ENCODE measurements around the gene BRICD5.

The BRICD5 gene

DNA sequence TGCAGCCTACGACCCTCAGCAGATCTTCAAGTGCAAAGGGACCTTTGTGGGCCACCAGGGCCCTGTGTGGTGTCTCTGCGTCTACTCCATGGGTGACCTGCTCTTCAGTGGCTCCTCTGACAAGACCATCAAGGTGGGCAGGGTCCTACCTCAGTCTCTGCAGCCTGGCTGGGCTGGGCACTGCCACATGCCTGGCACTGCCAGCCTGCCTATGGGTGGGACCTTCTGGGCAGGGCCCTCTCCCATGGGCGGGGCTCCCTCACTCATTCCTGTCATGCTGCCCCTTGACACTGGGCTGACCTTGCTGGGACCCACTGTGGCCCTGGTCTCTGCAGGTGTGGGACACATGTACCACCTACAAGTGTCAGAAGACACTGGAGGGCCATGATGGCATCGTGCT lies 36.7 kb downstream of the BRICD5 start:
- no peaks in the 10 kb centered on the region for H3K9me3 ChIP-seq (ENCODE audit: control insufficient read depth, insufficient read depth, low read length)
- no peak overlapping the region for H3K4me3 ChIP-seq (ENCODE audit: low read depth, low read length)
- H3K27me3 ChIP-seq (ENCODE audit: control insufficient read depth, insufficient read depth, low read length), result no peaks in the 10 kb centered on the region
- no peaks in the 10 kb centered on the region for H3K4me1 ChIP-seq (ENCODE audit: control insufficient read depth, insufficient read depth, low read length)
- H3K9ac ChIP-seq (ENCODE audit: low read depth, low read length), result no peak overlapping the region
- peaks cover 56% of the 10 kb centered on the region for H3K36me3 ChIP-seq (ENCODE audit: control insufficient read depth, insufficient read depth, low read length)

DNA sequence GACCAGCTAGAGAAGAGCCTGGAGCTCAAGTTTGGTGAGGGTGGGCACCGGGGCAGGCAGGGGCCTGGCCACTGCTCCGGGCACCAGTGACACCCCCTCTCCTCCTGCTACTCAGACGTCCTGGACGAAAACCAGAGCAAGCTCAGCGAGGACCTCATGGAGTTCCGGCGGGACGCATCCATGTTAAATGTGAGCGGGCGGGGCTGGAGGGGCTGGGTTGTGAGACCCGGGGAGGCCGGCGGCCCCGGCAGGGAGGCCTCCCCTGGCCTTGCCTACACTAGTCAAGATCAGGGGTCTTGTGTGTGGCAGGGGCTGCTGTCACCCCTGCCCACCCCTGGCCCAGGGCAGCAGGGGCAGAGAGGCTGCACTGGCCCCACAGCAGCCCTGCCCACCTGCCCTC lies 37.3 kb downstream of the BRICD5 start:
- Histone ChIP-seq H3K9me3 (ENCODE audit: control insufficient read depth, insufficient read depth, low read length) (no peaks in the 10 kb centered on the region), H3K9ac (ENCODE audit: low read depth, low read length) (no peak overlapping the region), H3K4me3 (ENCODE audit: low read depth, low read length) (no peak overlapping the region), H3K4me1 (ENCODE audit: control insufficient read depth, insufficient read depth, low read length) (no peaks in the 10 kb centered on the region), H3K27me3 (ENCODE audit: control insufficient read depth, insufficient read depth, low read length) (no peaks in the 10 kb centered on the region), H3K36me3 (ENCODE audit: control insufficient read depth, insufficient read depth, low read length) (peaks cover 58% of the 10 kb centered on the region)

DNA sequence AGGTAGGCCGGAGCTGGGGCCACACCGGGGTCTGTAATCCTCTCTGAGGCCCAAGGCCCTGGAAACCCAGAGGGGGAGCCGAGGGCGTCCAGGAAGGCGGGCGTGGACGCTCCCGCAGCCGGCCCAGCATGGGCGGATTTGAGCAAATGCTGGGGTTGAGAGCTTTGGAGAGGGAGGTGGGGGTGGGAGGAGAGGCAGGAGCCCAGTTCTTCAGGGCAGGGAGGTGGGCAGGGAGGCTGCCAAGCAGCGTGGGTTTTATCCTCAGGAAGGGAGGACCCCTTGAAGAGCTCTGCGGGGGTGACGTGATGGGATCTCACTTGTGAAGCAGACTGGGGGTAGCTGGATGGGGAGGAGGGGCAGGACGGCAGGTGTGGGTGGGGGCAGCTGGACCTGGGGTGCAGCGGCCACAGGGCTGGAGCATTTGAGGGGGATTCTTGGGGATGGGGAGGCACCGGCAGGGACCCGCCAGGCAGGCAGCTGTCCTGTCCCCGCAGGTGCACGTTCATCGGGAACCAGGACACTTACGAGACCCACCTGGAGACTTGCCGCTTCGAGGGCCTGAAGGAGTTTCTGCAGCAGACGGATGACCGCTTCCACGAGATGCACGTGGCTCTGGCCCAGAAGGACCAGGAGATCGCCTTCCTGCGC lies 37.9 kb downstream of the BRICD5 start:
- Histone ChIP-seq H3K4me3 (ENCODE audit: low read depth, low read length) (no peak overlapping the region), H3K9ac (ENCODE audit: low read depth, low read length) (no peak overlapping the region), H3K27me3 (ENCODE audit: control insufficient read depth, insufficient read depth, low read length) (no peaks in the 10 kb centered on the region), H3K36me3 (ENCODE audit: control insufficient read depth, insufficient read depth, low read length) (peaks cover 64% of the 10 kb centered on the region), H3K4me1 (ENCODE audit: control insufficient read depth, insufficient read depth, low read length) (no peaks in the 10 kb centered on the region), H3K9me3 (ENCODE audit: control insufficient read depth, insufficient read depth, low read length) (no peaks in the 10 kb centered on the region)

DNA sequence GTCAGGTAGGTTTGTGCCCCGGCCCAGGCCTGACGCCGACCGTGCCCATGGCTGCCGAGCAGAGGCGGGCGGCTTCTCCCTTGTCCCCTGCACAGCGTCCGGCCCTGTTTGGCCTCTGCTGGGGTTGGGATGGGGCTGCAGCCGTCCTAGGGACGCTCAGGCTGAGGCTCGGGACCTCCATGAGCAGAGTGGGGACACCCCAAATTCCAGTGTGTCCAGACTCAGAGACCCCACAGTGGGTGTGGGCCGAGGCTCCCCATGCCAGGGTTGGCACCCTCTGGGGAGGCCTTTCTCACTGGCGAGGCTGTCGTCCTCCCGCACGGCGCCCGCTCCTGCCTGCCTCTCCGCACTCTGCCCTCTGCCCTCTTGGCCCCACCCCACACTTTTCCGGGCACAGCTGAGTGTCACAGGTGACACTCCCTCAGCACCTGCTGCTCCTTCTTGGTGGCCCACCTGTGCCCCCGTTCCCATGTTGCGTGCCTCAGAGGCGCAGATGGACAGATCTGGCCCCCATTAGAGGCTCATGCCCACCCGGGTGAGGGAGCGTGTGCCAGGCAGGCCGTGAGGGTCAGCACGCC lies 39.0 kb downstream of the BRICD5 start:
- Histone ChIP-seq H3K4me3 (ENCODE audit: low read depth, low read length) (no peak overlapping the region), H3K9ac (ENCODE audit: low read depth, low read length) (no peak overlapping the region), H3K27me3 (ENCODE audit: control insufficient read depth, insufficient read depth, low read length) (no peaks in the 10 kb centered on the region), H3K36me3 (ENCODE audit: control insufficient read depth, insufficient read depth, low read length) (peaks cover 68% of the 10 kb centered on the region), H3K9me3 (ENCODE audit: control insufficient read depth, insufficient read depth, low read length) (no peaks in the 10 kb centered on the region), H3K4me1 (ENCODE audit: control insufficient read depth, insufficient read depth, low read length) (no peaks in the 10 kb centered on the region)

DNA sequence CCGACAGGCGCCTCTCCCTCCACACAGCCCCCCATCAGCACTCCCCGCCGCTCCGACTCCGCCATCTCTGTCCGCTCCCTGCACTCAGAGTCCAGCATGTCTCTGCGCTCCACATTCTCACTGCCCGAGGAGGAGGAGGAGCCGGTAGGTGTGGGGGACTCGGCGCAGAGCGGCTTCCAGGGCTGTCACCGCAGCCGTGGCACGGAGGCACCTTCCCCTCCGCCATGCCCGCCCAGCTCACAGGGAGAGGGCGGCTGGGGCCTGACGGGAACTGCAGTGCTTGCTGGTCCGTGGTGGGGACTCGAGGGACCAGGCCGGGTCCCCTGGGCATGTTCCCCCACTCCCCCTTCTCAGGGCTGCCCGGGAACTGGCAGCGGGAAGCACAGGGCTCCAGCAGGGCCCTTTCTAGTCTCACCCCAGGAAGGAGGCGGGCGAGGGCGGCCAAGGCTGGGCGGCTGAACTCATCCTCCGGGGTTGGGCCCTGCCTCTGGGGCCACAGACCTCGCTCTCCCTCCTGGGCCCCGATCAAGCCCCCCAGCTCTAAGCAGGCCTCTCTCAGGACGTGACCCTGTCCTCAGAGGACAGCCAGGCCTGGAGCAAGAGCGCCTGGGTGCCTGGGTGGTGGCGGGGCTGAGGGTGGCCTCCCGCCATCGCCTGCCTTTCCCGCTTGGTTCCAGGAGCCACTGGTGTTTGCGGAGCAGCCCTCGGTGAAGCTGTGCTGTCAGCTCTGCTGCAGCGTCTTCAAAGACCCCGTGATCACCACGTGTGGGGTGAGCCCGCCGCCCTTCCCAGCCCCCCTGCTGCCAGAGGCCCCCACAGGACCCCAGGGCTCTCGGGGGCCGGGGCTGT lies 39.9 kb downstream of the BRICD5 start:
- H3K27me3 ChIP-seq (ENCODE audit: control insufficient read depth, insufficient read depth, low read length), result no peaks in the 10 kb centered on the region
- no peak overlapping the region for H3K4me3 ChIP-seq (ENCODE audit: low read depth, low read length)
- no peaks in the 10 kb centered on the region for H3K4me1 ChIP-seq (ENCODE audit: control insufficient read depth, insufficient read depth, low read length)
- no peaks in the 10 kb centered on the region for H3K9me3 ChIP-seq (ENCODE audit: control insufficient read depth, insufficient read depth, low read length)
- H3K36me3 ChIP-seq (ENCODE audit: control insufficient read depth, insufficient read depth, low read length), result peaks cover 67% of the 10 kb centered on the region
- no peak overlapping the region for H3K9ac ChIP-seq (ENCODE audit: low read depth, low read length)

DNA sequence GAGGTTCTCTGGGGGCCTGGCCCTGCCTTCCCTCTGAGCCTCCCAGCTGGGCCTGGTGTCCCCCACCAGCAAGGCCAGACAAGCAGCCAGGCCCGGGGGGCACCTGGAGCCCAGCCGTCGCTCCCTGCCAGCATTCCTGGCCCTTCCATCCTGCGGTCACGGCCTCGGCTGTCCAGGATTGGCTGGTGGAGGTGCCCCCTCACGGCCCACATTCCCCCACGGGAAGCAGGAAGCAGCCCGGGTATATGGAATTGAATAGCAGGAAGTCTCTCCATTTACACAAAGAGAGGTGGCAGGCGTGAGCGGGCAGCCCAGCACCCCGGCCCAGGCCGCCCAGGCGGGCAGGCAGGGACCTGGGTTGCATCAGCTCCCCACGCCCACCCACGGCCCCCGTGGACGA lies 40.6 kb downstream of the BRICD5 start:
- no peak overlapping the region for H3K9ac ChIP-seq (ENCODE audit: low read depth, low read length)
- no peaks in the 10 kb centered on the region for H3K4me1 ChIP-seq (ENCODE audit: control insufficient read depth, insufficient read depth, low read length)
- H3K36me3 ChIP-seq (ENCODE audit: control insufficient read depth, insufficient read depth, low read length), result peaks cover 65% of the 10 kb centered on the region

DNA sequence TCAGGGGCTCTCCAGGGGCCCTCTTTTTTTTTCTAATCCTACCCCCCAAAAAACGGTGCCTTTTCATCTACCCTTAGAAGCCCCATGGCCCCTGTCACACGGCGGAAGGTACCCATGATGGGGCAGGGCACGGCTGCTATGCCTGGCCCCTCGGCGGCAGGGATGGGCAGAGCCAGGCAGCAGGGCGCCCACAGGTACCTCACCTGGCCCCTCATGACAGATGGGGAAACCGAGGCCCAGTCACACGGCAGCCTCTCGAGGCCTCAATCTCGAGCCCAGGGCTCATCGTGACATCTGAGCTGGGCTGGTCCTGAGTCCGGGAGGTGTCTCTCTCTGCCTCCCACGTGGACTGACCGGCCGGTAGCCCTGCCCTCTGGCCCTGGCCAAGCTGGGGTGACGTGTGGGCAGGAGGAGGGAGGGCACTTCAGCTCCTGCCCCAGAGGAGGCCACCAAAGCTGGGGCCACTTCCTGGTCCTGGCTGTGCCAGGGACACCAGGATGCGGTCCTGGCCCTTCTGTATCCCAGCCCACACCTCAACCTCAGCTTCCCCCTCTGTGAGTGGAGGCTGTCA lies 43.5 kb downstream of the BRICD5 start:
- Histone ChIP-seq H3K4me3 (ENCODE audit: low read depth, low read length) (no peak overlapping the region), H3K9ac (ENCODE audit: low read depth, low read length) (no peak overlapping the region), H3K27me3 (ENCODE audit: control insufficient read depth, insufficient read depth, low read length) (no peaks in the 10 kb centered on the region), H3K4me1 (ENCODE audit: control insufficient read depth, insufficient read depth, low read length) (no peaks in the 10 kb centered on the region), H3K9me3 (ENCODE audit: control insufficient read depth, insufficient read depth, low read length) (no peaks in the 10 kb centered on the region), H3K36me3 (ENCODE audit: control insufficient read depth, insufficient read depth, low read length) (peaks cover 54% of the 10 kb centered on the region)

More for the DNA sequence above, 40.6 kb downstream of the BRICD5 start:
- H3K9me3 ChIP-seq (ENCODE audit: control insufficient read depth, insufficient read depth, low read length), result no peaks in the 10 kb centered on the region
- no peak overlapping the region for H3K4me3 ChIP-seq (ENCODE audit: low read depth, low read length)
- no peaks in the 10 kb centered on the region for H3K27me3 ChIP-seq (ENCODE audit: control insufficient read depth, insufficient read depth, low read length)

DNA sequence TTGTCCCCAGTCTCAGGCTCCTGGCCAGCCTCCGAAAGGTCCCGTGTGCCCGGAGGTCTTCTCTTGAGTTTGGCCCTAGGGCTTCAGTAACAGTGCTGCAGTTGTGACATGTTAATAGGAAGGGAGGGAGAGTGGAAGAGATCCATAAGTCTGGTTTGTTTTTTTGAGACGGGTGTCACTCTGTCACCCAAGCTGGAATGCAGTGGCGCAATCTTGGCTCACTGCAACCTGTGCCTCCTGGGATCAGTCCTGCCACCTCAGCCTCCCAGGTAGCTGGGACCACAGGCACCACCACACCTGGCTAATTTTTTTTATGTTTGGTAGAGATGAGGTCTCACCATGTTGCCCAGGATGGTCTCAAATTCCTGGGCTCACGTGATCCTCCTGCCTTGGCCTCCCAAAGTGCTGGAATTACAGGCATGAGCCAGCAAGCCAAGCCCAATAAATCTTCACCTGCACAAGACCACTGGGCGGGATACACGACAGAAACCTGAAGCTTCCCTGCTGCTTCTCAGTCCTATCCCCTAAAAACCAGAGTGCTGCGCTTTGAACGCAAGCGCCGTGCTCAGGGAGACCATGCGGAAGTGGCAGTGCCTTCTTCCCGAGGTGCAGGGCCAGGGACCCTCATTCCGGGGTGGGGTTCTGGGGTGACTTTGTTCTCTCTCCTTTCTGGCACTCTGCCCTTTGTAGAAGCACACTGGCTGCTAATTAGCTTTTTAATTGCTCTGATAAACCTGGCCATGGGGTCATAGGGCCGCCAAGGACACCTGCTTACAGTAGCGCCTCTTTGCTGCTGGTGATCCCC lies 44.2 kb downstream of the BRICD5 start:
- no peaks in the 10 kb centered on the region for H3K9me3 ChIP-seq (ENCODE audit: control insufficient read depth, insufficient read depth, low read length)
- peaks cover 48% of the 10 kb centered on the region for H3K36me3 ChIP-seq (ENCODE audit: control insufficient read depth, insufficient read depth, low read length)
- H3K4me3 ChIP-seq (ENCODE audit: low read depth, low read length), result no peak overlapping the region
- H3K9ac ChIP-seq (ENCODE audit: low read depth, low read length), result no peak overlapping the region
- no peaks in the 10 kb centered on the region for H3K4me1 ChIP-seq (ENCODE audit: control insufficient read depth, insufficient read depth, low read length)
- no peaks in the 10 kb centered on the region for H3K27me3 ChIP-seq (ENCODE audit: control insufficient read depth, insufficient read depth, low read length)

DNA sequence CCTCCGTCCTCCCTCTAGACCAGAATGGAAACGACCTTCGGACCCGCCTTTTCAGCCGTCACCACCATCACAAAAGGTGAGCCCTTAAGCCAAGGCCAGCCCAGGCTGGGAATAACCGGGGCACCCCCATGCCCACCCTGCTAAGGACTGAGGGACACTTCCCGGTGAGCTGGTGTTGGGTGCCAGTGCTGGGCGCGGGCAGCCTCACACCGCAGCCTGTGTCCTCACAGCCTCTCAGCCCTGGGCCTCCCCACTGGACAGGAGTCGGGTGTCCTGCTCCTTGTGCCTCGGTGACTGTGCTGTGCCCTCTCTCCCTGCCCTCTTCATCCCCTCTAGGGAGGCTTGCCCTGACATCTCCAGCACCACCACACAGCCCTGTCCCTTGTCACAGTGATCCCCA lies 44.8 kb downstream of the BRICD5 start:
- Histone ChIP-seq H3K9me3 (ENCODE audit: control insufficient read depth, insufficient read depth, low read length) (no peaks in the 10 kb centered on the region), H3K4me3 (ENCODE audit: low read depth, low read length) (no peak overlapping the region), H3K36me3 (ENCODE audit: control insufficient read depth, insufficient read depth, low read length) (peaks cover 43% of the 10 kb centered on the region), H3K27me3 (ENCODE audit: control insufficient read depth, insufficient read depth, low read length) (no peaks in the 10 kb centered on the region), H3K9ac (ENCODE audit: low read depth, low read length) (no peak overlapping the region), H3K4me1 (ENCODE audit: control insufficient read depth, insufficient read depth, low read length) (no peaks in the 10 kb centered on the region)

DNA sequence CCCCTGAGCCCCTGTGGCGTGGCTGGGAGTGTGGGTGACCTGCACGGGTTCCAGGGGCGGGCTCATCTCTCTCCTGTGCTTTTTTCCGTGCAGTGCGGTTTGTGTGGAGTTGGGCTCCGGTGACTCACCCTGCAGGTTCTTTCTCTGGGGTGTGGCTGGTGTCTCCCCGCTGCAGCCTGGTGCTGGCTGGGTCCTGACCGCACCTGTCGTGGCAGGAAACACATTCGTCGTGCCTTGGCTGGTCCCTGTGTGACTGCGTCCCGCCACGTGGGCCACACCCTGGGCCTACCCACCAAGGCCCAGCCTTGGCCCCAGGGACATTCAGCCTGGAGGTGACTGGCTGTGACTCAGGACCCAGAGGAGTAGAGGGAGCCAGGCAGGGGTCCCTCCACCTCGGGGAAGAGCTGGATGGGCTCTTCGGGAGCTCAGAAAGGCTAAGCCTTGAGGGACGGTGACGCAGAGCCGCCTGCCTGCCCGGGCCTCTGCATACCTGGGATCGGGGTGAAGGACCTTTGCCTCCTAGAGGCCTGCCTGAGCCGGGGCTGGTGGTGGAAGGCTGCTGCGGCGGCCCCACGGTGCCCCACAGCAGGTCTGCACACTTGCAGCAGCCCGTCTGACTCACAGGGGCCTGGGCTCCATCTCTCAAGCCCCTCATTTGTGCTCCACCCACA lies 47.3 kb downstream of the BRICD5 start:
- Histone ChIP-seq H3K4me3 (ENCODE audit: low read depth, low read length) (no peak overlapping the region), H3K36me3 (ENCODE audit: control insufficient read depth, insufficient read depth, low read length) (peaks cover 34% of the 10 kb centered on the region), H3K9me3 (ENCODE audit: control insufficient read depth, insufficient read depth, low read length) (no peaks in the 10 kb centered on the region), H3K4me1 (ENCODE audit: control insufficient read depth, insufficient read depth, low read length) (peaks cover 5% of the 10 kb centered on the region), H3K9ac (ENCODE audit: low read depth, low read length) (no peak overlapping the region), H3K27me3 (ENCODE audit: control insufficient read depth, insufficient read depth, low read length) (no peaks in the 10 kb centered on the region)

DNA sequence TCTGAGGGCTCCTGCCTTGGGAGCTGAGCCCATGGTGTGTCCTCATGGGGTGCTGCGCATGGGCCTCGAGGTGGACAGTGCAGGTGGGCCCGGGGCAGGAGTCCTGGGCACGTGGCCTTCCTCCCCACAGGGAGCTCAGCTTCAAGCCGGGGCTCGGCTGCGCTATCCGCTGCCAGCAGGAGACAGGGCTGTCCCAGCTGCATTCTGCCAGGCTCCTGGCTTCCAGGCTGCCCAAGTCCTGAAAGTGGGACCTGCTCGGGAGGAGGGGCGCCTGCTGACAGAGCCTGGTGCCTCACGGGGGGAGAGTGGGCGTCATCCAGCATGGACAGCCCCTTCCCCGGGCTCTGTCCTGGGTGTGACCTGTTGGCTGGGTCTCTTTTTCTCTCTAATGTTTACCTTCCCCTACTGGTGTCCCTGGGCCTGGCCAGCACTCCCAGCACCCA lies 48.0 kb downstream of the BRICD5 start:
- no peak overlapping the region for H3K4me3 ChIP-seq (ENCODE audit: low read depth, low read length)
- H3K27me3 ChIP-seq (ENCODE audit: control insufficient read depth, insufficient read depth, low read length), result no peaks in the 10 kb centered on the region
- peaks cover 32% of the 10 kb centered on the region for H3K36me3 ChIP-seq (ENCODE audit: control insufficient read depth, insufficient read depth, low read length)
- H3K9me3 ChIP-seq (ENCODE audit: control insufficient read depth, insufficient read depth, low read length), result no peaks in the 10 kb centered on the region
- H3K4me1 ChIP-seq (ENCODE audit: control insufficient read depth, insufficient read depth, low read length), result peaks cover 8% of the 10 kb centered on the region
- H3K9ac ChIP-seq (ENCODE audit: low read depth, low read length), result no peak overlapping the region
